ENCODE measurements around the gene RPL36. TPM values are rescaled to one million over a fixed set of nuclear protein-coding genes. Genes with fewer than 3 reads are reported as not detected.
A peak's percentile ranks its signal among the peaks of the same experiment; 100 is the strongest.

The RPL36 gene
- polyA plus RNA-seq, 3 donors: 336 to 708 (median 627) TPM

- Mint-ChIP-seq H3K4me1 (no peaks in the 10 kb centered on the region), H3K9me3 (no peaks in the 10 kb centered on the region), H3K36me3 (peaks cover 84 to 98% of the 10 kb centered on the region in 2 donors), H3K4me3 (no peak overlapping the region), H3K27ac (peak overlapping the region in 2 of 7 donors; percentile 10 to 12), H3K27me3 (ENCODE audit: low read depth in 3 of 3) (no peaks in the 10 kb centered on the region)
- no peak for DNase-seq
- Histone ChIP-seq H4K20me1 (ENCODE audit: insufficient read depth, low read length) (peaks cover 68% of the 10 kb centered on the region), H2AFZ (ENCODE audit: insufficient read depth, low read depth, low read length, poor library complexity, severe bottlenecking) (no peak overlapping the region), H3K79me2 (ENCODE audit: insufficient read depth, low read length) (peaks cover 4% of the 10 kb centered on the region), H3K9ac (ENCODE audit: insufficient read depth, low read length, poor library complexity, severe bottlenecking) (no peak overlapping the region), H3K36me3 (replicated peaks in 1 of 2; ENCODE audit: control insufficient read depth in 1 of 2, insufficient read depth in 2 of 2, low read length in 2 of 2) (peaks cover 88 to 98% of the 10 kb centered on the region in 2 donors), H3K9me3 (replicated peaks in 1 of 2; ENCODE audit: control insufficient read depth in 1 of 2, insufficient read depth in 1 of 2, low read length in 2 of 2) (no peaks in the 10 kb centered on the region), H3K4me3 (replicated peaks in 1 of 3; ENCODE audit: low read depth in 2 of 3, low read length in 3 of 3) (no peak overlapping the region), H3K4me1 (ENCODE audit: control insufficient read depth in 1 of 2, insufficient read depth in 2 of 2, low read length in 2 of 2) (no peaks in the 10 kb centered on the region), H3K4me2 (replicated peaks; ENCODE audit: extremely low read depth, low read length, poor library complexity, severe bottlenecking) (no peak overlapping the region), H3K27me3 (ENCODE audit: control insufficient read depth in 2 of 2, insufficient read depth in 2 of 2, low read length in 2 of 2) (no peaks in the 10 kb centered on the region), H3K27ac (ENCODE audit: low read depth in 1 of 2, low read length in 2 of 2) (no peak overlapping the region)
- intact Hi-C loops (cut with micrococcal nuclease): no loop called here
- TF ChIP-seq CTCF (IDR thresholded peaks at IDR 0.05): no peak
- WGBS (ENCODE audit: insufficient coverage): 100% methylated on average over 2 of the region's 5 CpGs
These were observed 35.2 kb upstream of the RPL36 start for GRCh38 chr19:5654931-5655330.

- no peak overlapping the region for H3K4me2 ChIP-seq (replicated peaks; ENCODE audit: extremely low read depth, low read length, poor library complexity, severe bottlenecking)
- no peaks in the 10 kb centered on the region for H3K4me1 ChIP-seq (ENCODE audit: control insufficient read depth in 1 of 2, insufficient read depth in 2 of 2, low read length in 2 of 2)
- peaks cover 4% of the 10 kb centered on the region for H3K79me2 ChIP-seq (ENCODE audit: insufficient read depth, low read length)
- no peak for TF ChIP-seq CTCF (IDR thresholded peaks at IDR 0.05)
- intact Hi-C loops (cut with micrococcal nuclease): no loop called here
- H3K36me3 ChIP-seq (replicated peaks in 1 of 2; ENCODE audit: control insufficient read depth in 1 of 2, insufficient read depth in 2 of 2, low read length in 2 of 2): peaks cover 88 to 98% of the 10 kb centered on the region in 2 donors
- H3K9me3 ChIP-seq (replicated peaks in 1 of 2; ENCODE audit: control insufficient read depth in 1 of 2, insufficient read depth in 1 of 2, low read length in 2 of 2): no peaks in the 10 kb centered on the region
- WGBS (ENCODE audit: insufficient coverage): 80% methylated on average over 1 of the region's 5 CpGs
- H3K27me3 ChIP-seq (ENCODE audit: control insufficient read depth in 2 of 2, insufficient read depth in 2 of 2, low read length in 2 of 2): no peaks in the 10 kb centered on the region
- H3K27me3 Mint-ChIP-seq (ENCODE audit: low read depth in 3 of 3): no peaks in the 10 kb centered on the region
- no peak overlapping the region for H3K27ac ChIP-seq (ENCODE audit: low read depth in 1 of 2, low read length in 2 of 2)
- no peak overlapping the region for H3K4me3 Mint-ChIP-seq
- H4K20me1 ChIP-seq (ENCODE audit: insufficient read depth, low read length): peaks cover 69% of the 10 kb centered on the region
- H3K4me3 ChIP-seq (replicated peaks in 1 of 3; ENCODE audit: low read depth in 2 of 3, low read length in 3 of 3): no peak overlapping the region
- no peak overlapping the region for H3K9ac ChIP-seq (ENCODE audit: insufficient read depth, low read length, poor library complexity, severe bottlenecking)
- peak overlapping the region in 1 of 7 donors; percentile 10 for H3K27ac Mint-ChIP-seq
- no peak overlapping the region for H2AFZ ChIP-seq (ENCODE audit: insufficient read depth, low read depth, low read length, poor library complexity, severe bottlenecking)
- H3K36me3 Mint-ChIP-seq: peaks cover 82 to 98% of the 10 kb centered on the region in 2 donors
- H3K9me3 Mint-ChIP-seq: no peaks in the 10 kb centered on the region
- H3K4me1 Mint-ChIP-seq: no peaks in the 10 kb centered on the region
- DNase-seq: no peak
These were observed 34.7 kb upstream of the RPL36 start for GRCh38 chr19:5655412-5655811.

All from CD14-positive monocyte (primary cell).